Gastroesophageal sphincter (tissue), 4 donors: ENCODE measurements around the gene ARMH3. TPM values are rescaled to one million over a fixed set of nuclear protein-coding genes. Genes with fewer than 3 reads are reported as not detected.

Experiments
- ATAC-seq: fragments of 150-250 bp; one replicate; pipeline ENCODE4 v1.9.1; 2016; ENCODE audit warnings: mild to moderate bottlenecking, moderate library complexity
- H3K27ac ChIP-seq, 4 donors: fragments of 200-600 bp; sonication (generic) in 3 of 4; 1 replicate in 3 of 4; 2 replicates in 1 of 4; pipeline ENCODE4 v1.5.1; 2016 to 2019
- H3K27me3 ChIP-seq: fragments of 200-600 bp; sonication (generic); one replicate; pipeline ENCODE4 v1.5.1; 2019
- H3K36me3 ChIP-seq, 2 donors: fragments of 200-600 bp; sonication (generic); one replicate each; pipeline ENCODE4 v1.5.1; 2019; ENCODE audit warnings: control low read depth in 1 of 2
- H3K4me1 ChIP-seq, 3 donors: fragments of 200-600 bp; sonication (generic); 1 replicate in 2 of 3; 2 replicates in 1 of 3; pipeline ENCODE4 v1.5.1; 2016 to 2019; ENCODE audit warnings: control low read depth in 2 of 3
- H3K4me3 ChIP-seq, 2 donors: fragments of 200-600 bp; sonication (generic); one replicate each; pipeline ENCODE4 v1.5.1; 2019; ENCODE audit warnings: mild to moderate bottlenecking in 1 of 2, moderate library complexity in 1 of 2
- H3K9me3 ChIP-seq, 3 donors: fragments of 200-600 bp; sonication (generic); one replicate each; pipeline ENCODE4 v1.5.1; 2017 to 2019; ENCODE audit warnings: control low read depth in 2 of 3
- CTCF ChIP-seq, 4 experiments: fragments of 200-600 bp in 2 of 4; fragments of 450-650 bp in 2 of 4; sonication (generic) in 1 of 4; IDR thresholded peaks; one replicate each; pipeline ENCODE4 v1.5.1; 2017 to 2019; ENCODE audit warnings: antibody characterized with exemption in 4 of 4, mild to moderate bottlenecking in 2 of 4, moderate library complexity in 2 of 4
- EP300 ChIP-seq: sonication (generic); formaldehyde crosslinking; IDR thresholded peaks from one replicate; pipeline ENCODE4 v1.6.1; 2017; ENCODE audit warnings: antibody characterized with exemption, mild to moderate bottlenecking
- POLR2A ChIP-seq, 2 donors: fragments of 450-650 bp; IDR thresholded peaks; one replicate each; pipeline ENCODE4 v1.6.1; 2017; ENCODE audit warnings: antibody characterized with exemption in 2 of 2, mild to moderate bottlenecking in 2 of 2, moderate library complexity in 1 of 2
- POLR2AphosphoS5 ChIP-seq: sonication (generic); formaldehyde crosslinking; IDR thresholded peaks from one replicate; pipeline ENCODE4 v1.6.1; 2017; ENCODE audit warnings: antibody characterized with exemption
- WGBS, 2 donors: methylation state at CpG; one replicate each; pipeline ENCODE4 v1.1.5; 2018; ENCODE audit warnings: low coverage in 1 of 2; 5-methylcytosine and 5-hydroxymethylcytosine counted together
- total RNA-seq, 4 donors: library from RNA; depleted of rRNA; stranded (reverse); fragments of >200 nt; gene quantifications; one replicate each; pipeline ENCODE4 v1.1.0, GENCODE V29; 2016

Gene ARMH3
- total RNA-seq, 4 donors from 2014 or later, result 12.4 to 17.2 (median 14.9) TPM

GRCh38 chr10:102068216-102068615 is 12.2 kb upstream of the ARMH3 start:
- Histone ChIP-seq H3K9me3 (no peaks in the 10 kb centered on the region), H3K4me3 (no peak overlapping the region), H3K27ac (peak overlapping the region in 1 of 4 donors; percentile 8), H3K36me3 (peaks cover 0 to 31% of the 10 kb centered on the region in 2 donors), H3K27me3 (no peaks in the 10 kb centered on the region), H3K4me1 (peaks cover 4 to 60% (median 16%) of the 10 kb centered on the region in 3 donors)
- TF ChIP-seq EP300 (no peak), CTCF (IDR thresholded peaks at IDR 0.05) (no peak), POLR2AphosphoS5 (no peak), POLR2A (IDR thresholded peaks at IDR 0.05) (no peak)
- WGBS, 2 donors, result no CpG with 5 or more reads among the region's 1 CpG
- no peak for ATAC-seq

GRCh38 chr10:102067091-102067916 is 11.3 kb upstream of the ARMH3 start:
- H3K27ac ChIP-seq, result peak overlapping the region in 1 of 4 donors; percentile 3
- WGBS, 2 donors, result 67 to 76% methylated on average over 3 to 8 of the region's 18 CpGs
- no peak for ATAC-seq

GRCh38 chr10:102066399-102067088 is 10.6 kb upstream of the ARMH3 start:
- ATAC-seq, result no peak
- peaks cover 4 to 51% (median 16%) of the 10 kb centered on the region in 3 donors for H3K4me1 ChIP-seq
- H3K4me3 ChIP-seq, result peak overlapping the region; percentile 59 to 99
- WGBS, 2 donors, result 17% methylated on average over 1 of the region's 16 CpGs; no CpG with 5 or more reads in 1 of the 2 donors
- peak overlapping the region in 3 of 4 donors; percentile 93 to 98 (median 93) for H3K27ac ChIP-seq
- H3K27me3 ChIP-seq, result no peaks in the 10 kb centered on the region
- TF ChIP-seq EP300 (no peak), CTCF (IDR thresholded peaks at IDR 0.05) (no peak), POLR2AphosphoS5 (no peak), POLR2A (IDR thresholded peaks at IDR 0.05) (no peak)
- peaks cover 0 to 31% of the 10 kb centered on the region in 2 donors for H3K36me3 ChIP-seq
- no peaks in the 10 kb centered on the region for H3K9me3 ChIP-seq

More at GRCh38 chr10:102067091-102067916, 11.3 kb upstream of the ARMH3 start:
- Histone ChIP-seq H3K4me3 (peak overlapping the region in 1 of 2 donors; percentile 99), H3K9me3 (no peaks in the 10 kb centered on the region), H3K36me3 (peaks cover 0 to 31% of the 10 kb centered on the region in 2 donors), H3K4me1 (peaks cover 4 to 51% (median 16%) of the 10 kb centered on the region in 3 donors), H3K27me3 (no peaks in the 10 kb centered on the region)
- TF ChIP-seq CTCF (IDR thresholded peaks at IDR 0.05), result no peak
- no peak for TF ChIP-seq POLR2A (IDR thresholded peaks at IDR 0.05)
- TF ChIP-seq EP300, result no peak
- TF ChIP-seq POLR2AphosphoS5, result no peak

- peak; percentile 39 for ATAC-seq
- Histone ChIP-seq H3K4me3 (peak overlapping the region; percentile 59 to 99), H3K9me3 (no peaks in the 10 kb centered on the region), H3K4me1 (peaks cover 4 to 51% (median 16%) of the 10 kb centered on the region in 3 donors), H3K27me3 (no peaks in the 10 kb centered on the region), H3K27ac (peak overlapping the region; percentile 68 to 98 (median 93)), H3K36me3 (peaks cover 0 to 31% of the 10 kb centered on the region in 2 donors)
- no CpG with 5 or more reads among the region's 63 CpGs for WGBS, 2 donors
- TF ChIP-seq POLR2A (IDR thresholded peaks at IDR 0.05) (no peak), EP300 (no peak), CTCF (IDR thresholded peaks at IDR 0.05) (no peak), POLR2AphosphoS5 (no peak)
Measured at GRCh38 chr10:102065561-102066398, 9.8 kb upstream of the ARMH3 start.
